Esophagus muscularis mucosa (tissue), 4 donors: ENCODE measurements around the gene SUGP2. TPM values are rescaled to one million over a fixed set of nuclear protein-coding genes. Genes with fewer than 3 reads are reported as not detected.

Experiments used
- DNase-seq: peaks from one replicate; pipeline ENCODE4 v3.0.0-alpha.2; 2017; ENCODE audit errors: extremely low spot score
- H3K27ac ChIP-seq, 4 donors: fragments of 200-600 bp; sonication (generic); replicated peaks in 1 of 4; 1 replicate in 3 of 4; 2 replicates in 1 of 4; pipeline ENCODE4 v1.5.1; 2016 to 2019; ENCODE audit warnings: mild to moderate bottlenecking in 1 of 4
- H3K27me3 ChIP-seq, 4 donors: fragments of 200-600 bp; sonication (generic); one replicate each; pipeline versions ENCODE4 v1.5.1 to v1.6.0; 2016 to 2019
- H3K36me3 ChIP-seq, 4 donors: fragments of 200-600 bp; sonication (generic); one replicate each; pipeline ENCODE4 v1.5.1; 2016 to 2019
- H3K4me1 ChIP-seq, 4 donors: fragments of 200-600 bp; sonication (generic); one replicate each; pipeline ENCODE4 v1.5.1; 2016 to 2019
- H3K4me3 ChIP-seq, 4 donors: fragments of 200-600 bp; sonication (generic); 1 replicate in 2 of 4; 2 replicates in 2 of 4; pipeline ENCODE4 v1.5.1; 2016 to 2019; ENCODE audit warnings: mild to moderate bottlenecking in 4 of 4, moderate library complexity in 1 of 4
- H3K9me3 ChIP-seq, 4 donors: fragments of 200-600 bp; sonication (generic); 1 replicate in 3 of 4; 2 replicates in 1 of 4; pipeline ENCODE4 v1.5.1; 2016 to 2019
- EP300 ChIP-seq: sonication (generic); formaldehyde crosslinking; IDR thresholded peaks from one replicate; pipeline ENCODE4 v1.6.1; 2017; ENCODE audit warnings: antibody characterized with exemption
- POLR2A ChIP-seq: fragments of 450-650 bp; IDR thresholded peaks from one replicate; pipeline ENCODE4 v1.6.1; 2017; ENCODE audit warnings: antibody characterized with exemption, moderate library complexity, mild to moderate bottlenecking, low read depth
- POLR2AphosphoS5 ChIP-seq, 2 donors: sonication (generic); formaldehyde crosslinking; IDR thresholded peaks; one replicate each; pipeline ENCODE4 v1.6.1; 2017; ENCODE audit warnings: antibody characterized with exemption in 2 of 2
- WGBS: methylation state at CpG from one replicate; pipeline ENCODE4 v1.1.5; 2018; 5-methylcytosine and 5-hydroxymethylcytosine counted together
- intact Hi-C: fragments of 100-400 bp; cut with DNase I; formaldehyde crosslinking; loops from one replicate; pipeline ENCODE4 v1.15.1; 2023
- total RNA-seq, 4 donors: library from RNA; depleted of rRNA; stranded (reverse); fragments of >200 nt; gene quantifications; one replicate each; pipeline versions ENCODE4 v1.1.0 to v1.2.1, GENCODE V29; 2016
- TF ChIP-seq, protein P1 (sequence below), 3 experiments: fragments of 200-600 bp in 2 of 3; fragments of 450-650 bp in 1 of 3; sonication (generic) in 2 of 3; IDR thresholded peaks; one replicate each; pipeline ENCODE4 v1.5.1; 2017 to 2019; ENCODE audit warnings: antibody characterized with exemption in 3 of 3, mild to moderate bottlenecking in 2 of 3, moderate library complexity in 1 of 3

The SUGP2 gene
- total RNA-seq, 4 donors from 2014 or later: 23.1 to 45.7 (median 32.0) TPM

- 82% methylated on average over 4 of the region's 4 CpGs for WGBS
- H3K27me3 ChIP-seq: no peaks in the 10 kb centered on the region
- peaks cover 6 to 23% (median 19%) of the 10 kb centered on the region in 4 donors for H3K4me1 ChIP-seq
- TF ChIP-seq, protein P1, sequence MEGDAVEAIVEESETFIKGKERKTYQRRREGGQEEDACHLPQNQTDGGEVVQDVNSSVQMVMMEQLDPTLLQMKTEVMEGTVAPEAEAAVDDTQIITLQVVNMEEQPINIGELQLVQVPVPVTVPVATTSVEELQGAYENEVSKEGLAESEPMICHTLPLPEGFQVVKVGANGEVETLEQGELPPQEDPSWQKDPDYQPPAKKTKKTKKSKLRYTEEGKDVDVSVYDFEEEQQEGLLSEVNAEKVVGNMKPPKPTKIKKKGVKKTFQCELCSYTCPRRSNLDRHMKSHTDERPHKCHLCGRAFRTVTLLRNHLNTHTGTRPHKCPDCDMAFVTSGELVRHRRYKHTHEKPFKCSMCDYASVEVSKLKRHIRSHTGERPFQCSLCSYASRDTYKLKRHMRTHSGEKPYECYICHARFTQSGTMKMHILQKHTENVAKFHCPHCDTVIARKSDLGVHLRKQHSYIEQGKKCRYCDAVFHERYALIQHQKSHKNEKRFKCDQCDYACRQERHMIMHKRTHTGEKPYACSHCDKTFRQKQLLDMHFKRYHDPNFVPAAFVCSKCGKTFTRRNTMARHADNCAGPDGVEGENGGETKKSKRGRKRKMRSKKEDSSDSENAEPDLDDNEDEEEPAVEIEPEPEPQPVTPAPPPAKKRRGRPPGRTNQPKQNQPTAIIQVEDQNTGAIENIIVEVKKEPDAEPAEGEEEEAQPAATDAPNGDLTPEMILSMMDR (IDR thresholded peaks at IDR 0.05): no peak
- no peak for TF ChIP-seq POLR2AphosphoS5 (IDR thresholded peaks at IDR 0.05)
- H3K36me3 ChIP-seq: peaks cover 0 to 32% (median 24%) of the 10 kb centered on the region in 4 donors
- H3K27ac ChIP-seq: peak overlapping the region in 2 of 4 donors; percentile 37 to 39
- intact Hi-C loops: no loop called here
- no peaks in the 10 kb centered on the region for H3K9me3 ChIP-seq
- no peak for DNase-seq
- no peak overlapping the region for H3K4me3 ChIP-seq
Observed at GRCh38 chr19:19039901-19040300, 6.6 kb upstream of the SUGP2 start.

GRCh38 chr19:19034204-19034624 is 897 bp upstream of the SUGP2 start:
- Histone ChIP-seq H3K27ac (peak overlapping the region; percentile 93 to 100 (median 98)), H3K4me3 (peak overlapping the region; percentile 95 to 99 (median 96)), H3K9me3 (no peaks in the 10 kb centered on the region), H3K4me1 (peaks cover 28 to 50% (median 40%) of the 10 kb centered on the region in 4 donors), H3K36me3 (peaks cover 9 to 26% (median 19%) of the 10 kb centered on the region in 4 donors), H3K27me3 (no peaks in the 10 kb centered on the region)
- TF ChIP-seq POLR2A: no peak
- TF ChIP-seq, protein P1 (IDR thresholded peaks at IDR 0.05): no peak
- TF ChIP-seq EP300: no peak
- no peak for TF ChIP-seq POLR2AphosphoS5 (IDR thresholded peaks at IDR 0.05)
- WGBS: 7% methylated on average over 10 of the region's 10 CpGs
- no peak for DNase-seq
- intact Hi-C loops: no loop called here

DNA sequence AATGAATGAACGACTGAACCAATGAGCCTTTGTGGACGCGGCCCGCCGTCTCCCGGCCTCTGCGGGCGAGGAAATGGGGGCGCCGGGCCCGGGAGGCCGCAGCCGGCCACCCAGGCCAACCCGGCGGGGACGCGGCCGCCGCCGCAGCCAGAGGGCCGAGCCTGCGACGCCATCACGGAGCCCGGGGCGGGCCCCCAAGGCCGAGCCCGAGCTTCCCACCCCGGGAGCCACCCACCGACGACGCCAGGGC is 216 bp downstream of the SUGP2 start:
- peak overlapping the region; percentile 95 to 99 (median 96) for H3K4me3 ChIP-seq
- H3K9me3 ChIP-seq: no peaks in the 10 kb centered on the region
- H3K27me3 ChIP-seq: no peaks in the 10 kb centered on the region
- intact Hi-C loops: no loop called here
- DNase-seq: no peak
- H3K36me3 ChIP-seq: peaks cover 9 to 37% (median 30%) of the 10 kb centered on the region in 4 donors
- 0% methylated on average over 3 of the region's 32 CpGs for WGBS
- H3K27ac ChIP-seq: peak overlapping the region; percentile 93 to 100 (median 98)
- H3K4me1 ChIP-seq: peaks cover 28 to 50% (median 40%) of the 10 kb centered on the region in 4 donors
- no peak for TF ChIP-seq POLR2A
- TF ChIP-seq, protein P1 (IDR thresholded peaks at IDR 0.05): no peak
- no peak for TF ChIP-seq POLR2AphosphoS5 (IDR thresholded peaks at IDR 0.05)
- TF ChIP-seq EP300: no peak

- TF ChIP-seq, protein P1 (IDR thresholded peaks at IDR 0.05): no peak
- peak in 1 of 2 donors; percentile 49 for TF ChIP-seq POLR2AphosphoS5 (IDR thresholded peaks at IDR 0.05)
- intact Hi-C loops: no loop called here
Observed at GRCh38 chr19:19032420-19033175, 719 bp downstream of the SUGP2 start.

More at GRCh38 chr19:19032420-19033175, 719 bp downstream of the SUGP2 start:
- H3K4me3 ChIP-seq: peak overlapping the region; percentile 95 to 99 (median 96)
- H3K9me3 ChIP-seq: no peaks in the 10 kb centered on the region
- peaks cover 28 to 51% (median 42%) of the 10 kb centered on the region in 4 donors for H3K4me1 ChIP-seq
- peak overlapping the region; percentile 93 to 100 (median 98) for H3K27ac ChIP-seq
- WGBS: under 1% methylated on average over 23 of the region's 31 CpGs
- DNase-seq: peak; percentile 94
- no peaks in the 10 kb centered on the region for H3K27me3 ChIP-seq
- peaks cover 9 to 37% (median 35%) of the 10 kb centered on the region in 4 donors for H3K36me3 ChIP-seq
